Endothelial cell of umbilical vein (primary cell): ENCODE data around the gene FHIT. TPM values are rescaled to one million over a fixed set of nuclear protein-coding genes. Genes with fewer than 3 reads are reported as not detected.

Experiments used
- BruUV-seq: library from RNA; stranded (reverse); fragments of 400-500 nt; replicated peaks from 2 replicates; lab custom pipeline; 2021; lab: Mats Ljungman, UMichigan
- CTCF ChIA-PET: fragments of 300-600, 350-600 bp; sonication (Branson Sonifier 250); formaldehyde crosslinking; loops from one replicate; lab custom pipeline; 2021; ENCODE audit warnings: antibody characterized with exemption, inconsistent platforms; lab: Charles Lee
- POLR2A ChIA-PET: fragments of 300-600, 350-600 bp; sonication (Branson Sonifier 250); formaldehyde crosslinking; loops from one replicate; lab custom pipeline; 2021; ENCODE audit warnings: antibody characterized with exemption, inconsistent platforms; lab: Charles Lee
- DNase-seq: peaks from one replicate; pipeline ENCODE4 v3.0.0-alpha.2; 2011; ENCODE audit warnings: low read depth, low spot score
- FAIRE-seq: peaks from 2 replicates; lab custom pipeline; 2011; peaks lifted over from hg19 to GRCh38; lab: Jason Lieb, UNC
- H2AFZ ChIP-seq: 2 replicates; pipeline ENCODE4 v1.6.0; 2012; ENCODE audit warnings: low read depth, low read length, control low read depth, inconsistent platforms
- H3K27ac ChIP-seq: 2 replicates; pipeline ENCODE4 v1.5.1; 2011; ENCODE audit warnings: low read depth, mild to moderate bottlenecking, control low read depth, low read length, moderate library complexity; ENCODE audit not compliant: insufficient read depth
- H3K27me3 ChIP-seq, 2 experiments: 2 replicates each; pipeline versions ENCODE4 v1.6.0 to v1.6.1; 2011; ENCODE audit warnings: low read length in 2 of 2, mixed read lengths in 1 of 2; ENCODE audit not compliant: control insufficient read depth in 2 of 2, insufficient read depth in 2 of 2
- H3K36me3 ChIP-seq, 2 experiments: 2 replicates in 1 of 2; 3 replicates in 1 of 2; pipeline ENCODE4 v1.5.1; 2011; ENCODE audit warnings: low read length in 2 of 2, mild to moderate bottlenecking in 1 of 2, moderate library complexity in 1 of 2; ENCODE audit not compliant: control insufficient read depth in 2 of 2, insufficient read depth in 2 of 2; ENCODE audit errors: extremely low read depth in 1 of 2
- H3K4me1 ChIP-seq: 3 replicates; pipeline ENCODE4 v1.5.1; 2011; ENCODE audit warnings: mild to moderate bottlenecking, low read length; ENCODE audit not compliant: control insufficient read depth, insufficient read depth; ENCODE audit errors: extremely low read depth
- H3K4me2 ChIP-seq: 2 replicates; pipeline ENCODE4 v1.6.1; 2011; ENCODE audit warnings: low read length, control low read depth, mixed read lengths; ENCODE audit not compliant: insufficient read depth
- H3K4me3 ChIP-seq, 3 experiments: fragments of 200-600 bp in 1 of 3; sonication (generic), shearing (Covaris generic) in 1 of 3; replicated peaks in 1 of 3; 2 replicates each; pipeline ENCODE4 v1.5.1; 2011 to 2016; ENCODE audit warnings: control low read depth in 3 of 3, low read length in 3 of 3, mild to moderate bottlenecking in 2 of 3, inconsistent platforms in 1 of 3, low read depth in 1 of 3, moderate library complexity in 1 of 3; ENCODE audit not compliant: insufficient read depth in 1 of 3
- H3K79me2 ChIP-seq: 2 replicates; pipeline ENCODE4 v1.6.0; 2012; ENCODE audit warnings: low read length, inconsistent platforms; ENCODE audit not compliant: control insufficient read depth, insufficient read depth
- H3K9ac ChIP-seq: replicated peaks from 2 replicates; pipeline ENCODE3; 2011; ENCODE audit warnings: low read length, control low read depth; ENCODE audit not compliant: insufficient read depth; ENCODE audit errors: extremely low read depth
- H3K9me1 ChIP-seq: replicated peaks from 3 replicates; pipeline ENCODE4 v1.6.0; 2011; ENCODE audit warnings: mild to moderate bottlenecking, low read length; ENCODE audit not compliant: control insufficient read depth, insufficient read depth; ENCODE audit errors: extremely low read depth
- H3K9me3 ChIP-seq: replicated peaks from 2 replicates; pipeline ENCODE4 v1.5.1; 2012; ENCODE audit warnings: low read length, inconsistent platforms; ENCODE audit not compliant: control insufficient read depth, insufficient read depth
- H4K20me1 ChIP-seq: replicated peaks from 2 replicates; pipeline ENCODE3; 2011; ENCODE audit warnings: mild to moderate bottlenecking, low read length; ENCODE audit not compliant: control insufficient read depth, insufficient read depth; ENCODE audit errors: extremely low read depth
- EZH2 ChIP-seq: IDR thresholded peaks from 2 replicates; pipeline ENCODE4 v1.6.1; 2012; ENCODE audit warnings: borderline replicate concordance, low read depth, mild to moderate bottlenecking, moderate library complexity, low read length, inconsistent platforms; ENCODE audit not compliant: severe bottlenecking
- FOS ChIP-seq: IDR thresholded peaks from 2 replicates; pipeline ENCODE4 v1.6.1; 2011; ENCODE audit warnings: mild to moderate bottlenecking, low read length, moderate library complexity, borderline replicate concordance; ENCODE audit not compliant: insufficient read depth
- GATA2 ChIP-seq: IDR thresholded peaks from 2 replicates; pipeline ENCODE4 v1.7.0; 2011; ENCODE audit warnings: low read depth, mild to moderate bottlenecking, moderate library complexity, mixed read lengths, low read length; ENCODE audit not compliant: insufficient read length, insufficient read depth
- JUN ChIP-seq: IDR thresholded peaks from 2 replicates; pipeline ENCODE4 v1.6.1; 2011; ENCODE audit warnings: borderline replicate concordance, low read depth; ENCODE audit not compliant: insufficient read length, insufficient read depth
- MYC ChIP-seq: IDR thresholded peaks from one replicate; pipeline ENCODE4 v1.6.1; 2011; ENCODE audit warnings: mild to moderate bottlenecking, low read depth, low read length
- POLR2A ChIP-seq: IDR thresholded peaks from 2 replicates; pipeline ENCODE4 v1.6.1; 2012; ENCODE audit warnings: low read depth, mild to moderate bottlenecking, control low read depth, low read length
- POLR2AphosphoS5 ChIP-seq: IDR thresholded peaks from 2 replicates; pipeline ENCODE4 v1.6.1; 2012; ENCODE audit warnings: low read depth, mild to moderate bottlenecking, control low read depth, low read length, moderate library complexity; ENCODE audit not compliant: insufficient read depth
- dilution Hi-C: fragments of 300-500 bp; cut with MboI; formaldehyde crosslinking; loops from one replicate; pipeline ENCODE4 v1.15.0; 2019; ENCODE audit warnings: low sequenced_read_pairs; ENCODE audit not compliant: extremely low pct_ligation_motif_present
- intact Hi-C: fragments of 100-400 bp; cut with micrococcal nuclease; formaldehyde crosslinking; loops from one replicate; pipeline ENCODE4 v1.10.0; 2022
- polyA plus RNA-seq, 4 experiments: library from polyadenylated mRNA; depleted of rRNA in 3 of 4; stranded (reverse) in 3 of 4; unstranded in 1 of 4; fragments of >200 nt; gene quantifications; 2 replicates each; pipeline versions ENCODE4 v1.2.1 to v1.2.3, GENCODE V29; 2011 to 2012; ENCODE audit warnings: missing spikeins in 1 of 4
- total RNA-seq: library from RNA; stranded (reverse); gene quantifications from 2 replicates; pipeline ENCODE4 v1.2.3, GENCODE V29; 2021
- TF ChIP-seq, protein P1 (sequence below), 2 donors: IDR thresholded peaks; 1 replicate in 1 of 2; 2 replicates in 1 of 2; pipeline ENCODE4 v1.5.1; 2011; ENCODE audit warnings: low read length in 2 of 2, mild to moderate bottlenecking in 2 of 2, moderate library complexity in 2 of 2, control low read depth in 1 of 2, inconsistent platforms in 1 of 2, low read depth in 1 of 2; ENCODE audit not compliant: insufficient read depth in 1 of 2; ENCODE audit errors: extremely low read depth in 1 of 2
- TF ChIP-seq, protein P2 (sequence below): IDR thresholded peaks from 2 replicates; pipeline ENCODE4 v1.6.1; 2011; ENCODE audit not compliant: insufficient read depth, insufficient read length

Gene FHIT
- total and polyA plus RNA-seq, 2 donors (not counting 3 experiments of a cell fraction or from before 2014, with no cell fraction given), result 0.47 to 2.2 TPM

DNA sequence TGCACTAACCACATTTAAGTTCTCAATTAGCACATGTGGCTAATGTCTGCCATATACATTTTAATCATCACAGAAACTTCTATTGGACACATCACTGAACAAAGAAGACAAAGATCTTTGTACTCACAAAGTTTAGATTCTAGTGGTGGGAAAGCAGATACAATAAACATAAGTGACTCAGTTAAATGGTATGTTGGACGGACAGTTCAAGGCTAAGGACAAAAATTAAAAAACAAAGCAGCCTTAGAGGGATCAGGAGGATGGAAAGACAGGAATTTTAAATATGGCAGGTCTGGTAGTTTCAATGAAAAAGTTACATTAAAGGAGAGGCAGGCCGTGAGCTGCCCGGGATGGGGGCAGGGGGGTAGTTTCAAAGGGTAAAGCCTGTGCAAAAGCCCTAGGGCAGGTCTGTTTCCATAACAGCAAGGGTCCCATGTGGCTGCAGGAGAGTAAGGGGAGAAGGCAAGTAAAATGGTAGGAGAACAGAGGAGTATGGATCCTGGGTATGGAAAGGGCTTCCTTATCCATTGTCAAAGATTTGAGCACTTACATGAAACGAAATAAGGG lies 220.7 kb downstream of the FHIT start:
- no peak overlapping the region for H2AFZ ChIP-seq
- FAIRE-seq, result no peak
- no peaks in the 10 kb centered on the region for H3K4me1 ChIP-seq
- no peaks in the 10 kb centered on the region for H4K20me1 ChIP-seq
- TF ChIP-seq GATA2, result no peak
- dilution Hi-C loops (no loop called here), intact Hi-C loops (no loop called here)
- no TSS peak for BruUV-seq
- CTCF ChIA-PET, result no interaction called here
- no peaks in the 10 kb centered on the region for H3K9me3 ChIP-seq
- H3K9ac ChIP-seq, result no peak overlapping the region
- no peak for DNase-seq
- no peak overlapping the region for H3K4me2 ChIP-seq
- H3K9me1 ChIP-seq, result no peaks in the 10 kb centered on the region
- no peak overlapping the region for H3K4me3 ChIP-seq
- no peaks in the 10 kb centered on the region for H3K79me2 ChIP-seq
- POLR2A ChIA-PET, result no interaction called here
- H3K36me3 ChIP-seq, result no peaks in the 10 kb centered on the region
- no peaks in the 10 kb centered on the region for H3K27me3 ChIP-seq
- H3K27ac ChIP-seq, result no peak overlapping the region

DNA sequence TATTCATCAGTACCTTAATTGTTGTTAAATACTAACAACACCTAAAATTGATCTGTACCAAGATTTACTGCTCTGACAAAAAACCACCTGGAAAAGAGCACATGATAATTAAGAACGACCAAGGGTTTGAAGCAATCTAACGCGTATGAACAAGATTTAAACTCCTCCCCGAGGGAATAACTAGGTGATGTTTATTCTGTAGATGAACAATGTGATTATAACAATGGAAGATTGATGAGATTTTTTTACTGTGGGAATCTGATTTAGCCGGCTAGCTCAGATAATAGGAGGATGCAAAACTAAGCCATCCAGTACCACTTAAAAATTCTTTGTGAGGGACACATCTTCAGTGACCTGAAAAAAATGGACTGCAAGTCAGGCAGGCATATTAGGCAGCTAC lies 222.1 kb downstream of the FHIT start:
- Histone ChIP-seq H3K9ac (no peak overlapping the region), H3K4me2 (no peak overlapping the region), H3K79me2 (no peaks in the 10 kb centered on the region), H3K9me1 (no peaks in the 10 kb centered on the region), H3K36me3 (no peaks in the 10 kb centered on the region), H3K4me1 (no peaks in the 10 kb centered on the region), H3K27me3 (no peaks in the 10 kb centered on the region), H3K4me3 (no peak overlapping the region), H3K27ac (no peak overlapping the region), H3K9me3 (no peaks in the 10 kb centered on the region), H4K20me1 (no peaks in the 10 kb centered on the region), H2AFZ (no peak overlapping the region)
- intact Hi-C loops (no loop called here), dilution Hi-C loops (no loop called here)
- FAIRE-seq, result no peak
- no peak for DNase-seq
- CTCF ChIA-PET, result no interaction called here
- TF ChIP-seq POLR2AphosphoS5 (no peak), EZH2 (no peak), GATA2 (no peak), JUN (no peak), MYC (no peak), FOS (no peak), POLR2A (no peak)
- TF ChIP-seq, protein P1, sequence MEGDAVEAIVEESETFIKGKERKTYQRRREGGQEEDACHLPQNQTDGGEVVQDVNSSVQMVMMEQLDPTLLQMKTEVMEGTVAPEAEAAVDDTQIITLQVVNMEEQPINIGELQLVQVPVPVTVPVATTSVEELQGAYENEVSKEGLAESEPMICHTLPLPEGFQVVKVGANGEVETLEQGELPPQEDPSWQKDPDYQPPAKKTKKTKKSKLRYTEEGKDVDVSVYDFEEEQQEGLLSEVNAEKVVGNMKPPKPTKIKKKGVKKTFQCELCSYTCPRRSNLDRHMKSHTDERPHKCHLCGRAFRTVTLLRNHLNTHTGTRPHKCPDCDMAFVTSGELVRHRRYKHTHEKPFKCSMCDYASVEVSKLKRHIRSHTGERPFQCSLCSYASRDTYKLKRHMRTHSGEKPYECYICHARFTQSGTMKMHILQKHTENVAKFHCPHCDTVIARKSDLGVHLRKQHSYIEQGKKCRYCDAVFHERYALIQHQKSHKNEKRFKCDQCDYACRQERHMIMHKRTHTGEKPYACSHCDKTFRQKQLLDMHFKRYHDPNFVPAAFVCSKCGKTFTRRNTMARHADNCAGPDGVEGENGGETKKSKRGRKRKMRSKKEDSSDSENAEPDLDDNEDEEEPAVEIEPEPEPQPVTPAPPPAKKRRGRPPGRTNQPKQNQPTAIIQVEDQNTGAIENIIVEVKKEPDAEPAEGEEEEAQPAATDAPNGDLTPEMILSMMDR (IDR thresholded peaks at IDR 0.05; ENCODE audit: extremely low read depth in 1 of 2, insufficient read depth in 1 of 2, low read depth in 1 of 2, low read length in 2 of 2), result no peak
- TF ChIP-seq, protein P2, sequence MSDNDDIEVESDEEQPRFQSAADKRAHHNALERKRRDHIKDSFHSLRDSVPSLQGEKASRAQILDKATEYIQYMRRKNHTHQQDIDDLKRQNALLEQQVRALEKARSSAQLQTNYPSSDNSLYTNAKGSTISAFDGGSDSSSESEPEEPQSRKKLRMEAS, result no peak
- BruUV-seq, result no TSS peak
- POLR2A ChIA-PET, result no interaction called here
